ENCODE measurements around the gene TK2. TPM values are rescaled to one million over a fixed set of nuclear protein-coding genes. Genes with fewer than 3 reads are reported as not detected.

TK2 gene
- total RNA-seq (2022; extraction: Qiagen RNA extraction; ENCODE audit: low read depth) = 17.5 to 22.4 TPM (median 19.9 TPM) in 5 replicates

GRCh38 chr16:66549284-66550131, at the start of gene TK2:
Gene TK2, minus strand, starts transcription at chr16:66550122. Its CDS starts 61 bp downstream, at chr16:66550061.

GRCh38 chr16:66578651-66579531, 29.0 kb upstream of the TK2 start, which contains the start of gene CMTM2:
Gene CMTM2, plus strand, starts transcription at chr16:66579463. Its CDS starts 145 bp downstream, at chr16:66579608.

GRCh38 chr16:66566051-66566901, 16.4 kb upstream of the TK2 start, which contains the start of gene CMTM1:
Gene CMTM1, plus strand, starts transcription at chr16:66566439. Its CDS starts 75 bp downstream, at chr16:66566514.

GRCh38 chr16:66552286-66553177, 2.6 kb upstream of the TK2 start, which contains the start of gene CKLF:
Gene CKLF, plus strand, starts transcription at chr16:66552576. Its CDS starts 140 bp downstream, at chr16:66552716.

Other genes with a start within 250 kb of the TK2 start
- 0.12 to 0.23 TPM (median 0.18 TPM) in 5 replicates for gene CDH5, start 183.4 kb downstream of the TK2 start, total RNA-seq (2022; extraction: Qiagen RNA extraction; ENCODE audit: low read depth)
- gene BEAN1, start 122.8 kb downstream of the TK2 start, total RNA-seq (2022; extraction: Qiagen RNA extraction; ENCODE audit: low read depth) = 3.8 to 7.1 TPM (median 5.0 TPM) in 5 replicates
- gene CKLF, start 2.5 kb upstream of the TK2 start, total RNA-seq (2022; extraction: Qiagen RNA extraction; ENCODE audit: low read depth) = 62.4 to 70.5 TPM (median 66.4 TPM) in 5 replicates
- 0.88 to 1.5 TPM (median 1.3 TPM) in 5 replicates for gene CMTM1, start 16.3 kb upstream of the TK2 start, total RNA-seq (2022; extraction: Qiagen RNA extraction; ENCODE audit: low read depth)
- not detected in 5 replicates for gene CMTM2, start 29.3 kb upstream of the TK2 start, total RNA-seq (2022; extraction: Qiagen RNA extraction; ENCODE audit: low read depth)
- gene CMTM3, start 54.6 kb upstream of the TK2 start, total RNA-seq (2022; extraction: Qiagen RNA extraction; ENCODE audit: low read depth) = 95.2 to 106 TPM (median 102 TPM) in 5 replicates
- 21.4 to 37.1 TPM (median 32.7 TPM) in 5 replicates for gene CMTM4, start 146.6 kb upstream of the TK2 start, total RNA-seq (2022; extraction: Qiagen RNA extraction; ENCODE audit: low read depth)
- gene DYNC1LI2, start 201.5 kb upstream of the TK2 start, total RNA-seq (2022; extraction: Qiagen RNA extraction; ENCODE audit: low read depth) = 36.7 to 58.9 TPM (median 55.7 TPM) in 5 replicates

All from A549 treated with GW870086 at 1 μM for 4 hours (cell line).